Endothelial cell of umbilical vein (primary cell): ENCODE data around the gene RARS1. TPM values are rescaled to one million over a fixed set of nuclear protein-coding genes. Genes with fewer than 3 reads are reported as not detected.

Source experiments
- BruUV-seq: library from RNA; stranded (reverse); fragments of 400-500 nt; replicated peaks from 2 replicates; lab custom pipeline; 2021; lab: Mats Ljungman, UMichigan
- CTCF ChIA-PET: fragments of 300-600, 350-600 bp; sonication (Branson Sonifier 250); formaldehyde crosslinking; loops from one replicate; lab custom pipeline; 2021; ENCODE audit warnings: antibody characterized with exemption, inconsistent platforms; lab: Charles Lee
- POLR2A ChIA-PET: fragments of 300-600, 350-600 bp; sonication (Branson Sonifier 250); formaldehyde crosslinking; loops from one replicate; lab custom pipeline; 2021; ENCODE audit warnings: antibody characterized with exemption, inconsistent platforms; lab: Charles Lee
- DNase-seq: peaks from one replicate; pipeline ENCODE4 v3.0.0-alpha.2; 2011; ENCODE audit warnings: low read depth, low spot score
- FAIRE-seq: peaks from 2 replicates; lab custom pipeline; 2011; peaks lifted over from hg19 to GRCh38; lab: Jason Lieb, UNC
- H2AFZ ChIP-seq: 2 replicates; pipeline ENCODE4 v1.6.0; 2012; ENCODE audit warnings: low read depth, low read length, control low read depth, inconsistent platforms
- H3K27ac ChIP-seq: 2 replicates; pipeline ENCODE4 v1.5.1; 2011; ENCODE audit warnings: low read depth, mild to moderate bottlenecking, control low read depth, low read length, moderate library complexity; ENCODE audit not compliant: insufficient read depth
- H3K27me3 ChIP-seq, 2 experiments: 2 replicates each; pipeline versions ENCODE4 v1.6.0 to v1.6.1; 2011; ENCODE audit warnings: low read length in 2 of 2, mixed read lengths in 1 of 2; ENCODE audit not compliant: control insufficient read depth in 2 of 2, insufficient read depth in 2 of 2
- H3K36me3 ChIP-seq, 2 experiments: 2 replicates in 1 of 2; 3 replicates in 1 of 2; pipeline ENCODE4 v1.5.1; 2011; ENCODE audit warnings: low read length in 2 of 2, mild to moderate bottlenecking in 1 of 2, moderate library complexity in 1 of 2; ENCODE audit not compliant: control insufficient read depth in 2 of 2, insufficient read depth in 2 of 2; ENCODE audit errors: extremely low read depth in 1 of 2
- H3K4me1 ChIP-seq: 3 replicates; pipeline ENCODE4 v1.5.1; 2011; ENCODE audit warnings: mild to moderate bottlenecking, low read length; ENCODE audit not compliant: control insufficient read depth, insufficient read depth; ENCODE audit errors: extremely low read depth
- H3K4me2 ChIP-seq: 2 replicates; pipeline ENCODE4 v1.6.1; 2011; ENCODE audit warnings: low read length, control low read depth, mixed read lengths; ENCODE audit not compliant: insufficient read depth
- H3K4me3 ChIP-seq, 3 experiments: fragments of 200-600 bp in 1 of 3; sonication (generic), shearing (Covaris generic) in 1 of 3; replicated peaks in 1 of 3; 2 replicates each; pipeline ENCODE4 v1.5.1; 2011 to 2016; ENCODE audit warnings: control low read depth in 3 of 3, low read length in 3 of 3, mild to moderate bottlenecking in 2 of 3, inconsistent platforms in 1 of 3, low read depth in 1 of 3, moderate library complexity in 1 of 3; ENCODE audit not compliant: insufficient read depth in 1 of 3
- H3K79me2 ChIP-seq: 2 replicates; pipeline ENCODE4 v1.6.0; 2012; ENCODE audit warnings: low read length, inconsistent platforms; ENCODE audit not compliant: control insufficient read depth, insufficient read depth
- H3K9ac ChIP-seq: replicated peaks from 2 replicates; pipeline ENCODE3; 2011; ENCODE audit warnings: low read length, control low read depth; ENCODE audit not compliant: insufficient read depth; ENCODE audit errors: extremely low read depth
- H3K9me1 ChIP-seq: replicated peaks from 3 replicates; pipeline ENCODE4 v1.6.0; 2011; ENCODE audit warnings: mild to moderate bottlenecking, low read length; ENCODE audit not compliant: control insufficient read depth, insufficient read depth; ENCODE audit errors: extremely low read depth
- H3K9me3 ChIP-seq: replicated peaks from 2 replicates; pipeline ENCODE4 v1.5.1; 2012; ENCODE audit warnings: low read length, inconsistent platforms; ENCODE audit not compliant: control insufficient read depth, insufficient read depth
- H4K20me1 ChIP-seq: replicated peaks from 2 replicates; pipeline ENCODE3; 2011; ENCODE audit warnings: mild to moderate bottlenecking, low read length; ENCODE audit not compliant: control insufficient read depth, insufficient read depth; ENCODE audit errors: extremely low read depth
- EZH2 ChIP-seq: IDR thresholded peaks from 2 replicates; pipeline ENCODE4 v1.6.1; 2012; ENCODE audit warnings: borderline replicate concordance, low read depth, mild to moderate bottlenecking, moderate library complexity, low read length, inconsistent platforms; ENCODE audit not compliant: severe bottlenecking
- FOS ChIP-seq: IDR thresholded peaks from 2 replicates; pipeline ENCODE4 v1.6.1; 2011; ENCODE audit warnings: mild to moderate bottlenecking, low read length, moderate library complexity, borderline replicate concordance; ENCODE audit not compliant: insufficient read depth
- GATA2 ChIP-seq: IDR thresholded peaks from 2 replicates; pipeline ENCODE4 v1.7.0; 2011; ENCODE audit warnings: low read depth, mild to moderate bottlenecking, moderate library complexity, mixed read lengths, low read length; ENCODE audit not compliant: insufficient read length, insufficient read depth
- JUN ChIP-seq: IDR thresholded peaks from 2 replicates; pipeline ENCODE4 v1.6.1; 2011; ENCODE audit warnings: borderline replicate concordance, low read depth; ENCODE audit not compliant: insufficient read length, insufficient read depth
- MYC ChIP-seq: IDR thresholded peaks from one replicate; pipeline ENCODE4 v1.6.1; 2011; ENCODE audit warnings: mild to moderate bottlenecking, low read depth, low read length
- POLR2A ChIP-seq: IDR thresholded peaks from 2 replicates; pipeline ENCODE4 v1.6.1; 2012; ENCODE audit warnings: low read depth, mild to moderate bottlenecking, control low read depth, low read length
- POLR2AphosphoS5 ChIP-seq: IDR thresholded peaks from 2 replicates; pipeline ENCODE4 v1.6.1; 2012; ENCODE audit warnings: low read depth, mild to moderate bottlenecking, control low read depth, low read length, moderate library complexity; ENCODE audit not compliant: insufficient read depth
- dilution Hi-C: fragments of 300-500 bp; cut with MboI; formaldehyde crosslinking; loops from one replicate; pipeline ENCODE4 v1.15.0; 2019; ENCODE audit warnings: low sequenced_read_pairs; ENCODE audit not compliant: extremely low pct_ligation_motif_present
- intact Hi-C: fragments of 100-400 bp; cut with micrococcal nuclease; formaldehyde crosslinking; loops from one replicate; pipeline ENCODE4 v1.10.0; 2022
- polyA plus RNA-seq, 4 experiments: library from polyadenylated mRNA; depleted of rRNA in 3 of 4; stranded (reverse) in 3 of 4; unstranded in 1 of 4; fragments of >200 nt; gene quantifications; 2 replicates each; pipeline versions ENCODE4 v1.2.1 to v1.2.3, GENCODE V29; 2011 to 2012; ENCODE audit warnings: missing spikeins in 1 of 4
- total RNA-seq: library from RNA; stranded (reverse); gene quantifications from 2 replicates; pipeline ENCODE4 v1.2.3, GENCODE V29; 2021
- TF ChIP-seq, protein P1 (sequence below), 2 donors: IDR thresholded peaks; 1 replicate in 1 of 2; 2 replicates in 1 of 2; pipeline ENCODE4 v1.5.1; 2011; ENCODE audit warnings: low read length in 2 of 2, mild to moderate bottlenecking in 2 of 2, moderate library complexity in 2 of 2, control low read depth in 1 of 2, inconsistent platforms in 1 of 2, low read depth in 1 of 2; ENCODE audit not compliant: insufficient read depth in 1 of 2; ENCODE audit errors: extremely low read depth in 1 of 2
- TF ChIP-seq, protein P2 (sequence below): IDR thresholded peaks from 2 replicates; pipeline ENCODE4 v1.6.1; 2011; ENCODE audit not compliant: insufficient read depth, insufficient read length

RARS1 gene
- total and polyA plus RNA-seq, 2 donors (not counting 3 experiments of a cell fraction or from before 2014, with no cell fraction given), result 28.0 to 104 TPM

DNA sequence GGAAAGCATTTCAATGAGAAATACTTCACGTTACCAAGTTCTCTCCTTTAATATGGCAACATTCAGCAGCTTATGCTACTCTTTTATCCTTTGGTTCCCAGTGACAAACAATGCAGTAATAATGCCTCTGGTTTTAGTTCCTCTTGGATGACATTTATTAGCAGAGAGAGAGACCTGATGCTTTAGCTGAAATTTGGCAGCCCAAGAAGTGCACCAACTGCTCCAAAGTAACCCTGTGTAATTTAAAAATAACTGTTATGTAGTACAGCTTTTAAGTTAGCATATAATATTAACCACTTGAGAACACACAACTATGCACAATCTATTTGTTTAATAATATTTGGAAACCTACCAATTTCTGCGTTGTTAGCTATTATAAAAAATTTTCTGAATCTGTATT is 71.1 kb downstream of the RARS1 start:
- H3K79me2 ChIP-seq, result peaks cover 39% of the 10 kb centered on the region
- peaks cover 8 to 26% of the 10 kb centered on the region in 2 experiments for H3K36me3 ChIP-seq
- H3K27ac ChIP-seq, result no peak overlapping the region
- no peaks in the 10 kb centered on the region for H3K4me1 ChIP-seq
- H3K27me3 ChIP-seq, result no peaks in the 10 kb centered on the region
- DNase-seq, result no peak
- TF ChIP-seq JUN, result no peak
- no peak for TF ChIP-seq GATA2
- TF ChIP-seq, protein P1, sequence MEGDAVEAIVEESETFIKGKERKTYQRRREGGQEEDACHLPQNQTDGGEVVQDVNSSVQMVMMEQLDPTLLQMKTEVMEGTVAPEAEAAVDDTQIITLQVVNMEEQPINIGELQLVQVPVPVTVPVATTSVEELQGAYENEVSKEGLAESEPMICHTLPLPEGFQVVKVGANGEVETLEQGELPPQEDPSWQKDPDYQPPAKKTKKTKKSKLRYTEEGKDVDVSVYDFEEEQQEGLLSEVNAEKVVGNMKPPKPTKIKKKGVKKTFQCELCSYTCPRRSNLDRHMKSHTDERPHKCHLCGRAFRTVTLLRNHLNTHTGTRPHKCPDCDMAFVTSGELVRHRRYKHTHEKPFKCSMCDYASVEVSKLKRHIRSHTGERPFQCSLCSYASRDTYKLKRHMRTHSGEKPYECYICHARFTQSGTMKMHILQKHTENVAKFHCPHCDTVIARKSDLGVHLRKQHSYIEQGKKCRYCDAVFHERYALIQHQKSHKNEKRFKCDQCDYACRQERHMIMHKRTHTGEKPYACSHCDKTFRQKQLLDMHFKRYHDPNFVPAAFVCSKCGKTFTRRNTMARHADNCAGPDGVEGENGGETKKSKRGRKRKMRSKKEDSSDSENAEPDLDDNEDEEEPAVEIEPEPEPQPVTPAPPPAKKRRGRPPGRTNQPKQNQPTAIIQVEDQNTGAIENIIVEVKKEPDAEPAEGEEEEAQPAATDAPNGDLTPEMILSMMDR (IDR thresholded peaks at IDR 0.05; ENCODE audit: extremely low read depth in 1 of 2, insufficient read depth in 1 of 2, low read depth in 1 of 2, low read length in 2 of 2), result no peak
- TF ChIP-seq POLR2A, result no peak
- TF ChIP-seq, protein P2, sequence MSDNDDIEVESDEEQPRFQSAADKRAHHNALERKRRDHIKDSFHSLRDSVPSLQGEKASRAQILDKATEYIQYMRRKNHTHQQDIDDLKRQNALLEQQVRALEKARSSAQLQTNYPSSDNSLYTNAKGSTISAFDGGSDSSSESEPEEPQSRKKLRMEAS, result no peak
- no peak for TF ChIP-seq EZH2
- TF ChIP-seq MYC, result no peak
- TF ChIP-seq FOS, result no peak
- no peak for TF ChIP-seq POLR2AphosphoS5
- dilution Hi-C loops (no loop called here), intact Hi-C loops (loop anchor here (5.0 kb wide), 1 partner anchor 45 kb away; no protein-coding TSS in a partner anchor)
- H3K4me2 ChIP-seq, result no peak overlapping the region
- H3K9me3 ChIP-seq, result no peaks in the 10 kb centered on the region
- ChIA-PET CTCF (interaction anchor here (0.8 to 1.3 kb wide), 3 partner anchors 11 to 32 kb away, joined by 3 read pairs; no protein-coding TSS in a partner anchor), POLR2A (no interaction called here)
- peaks cover 4% of the 10 kb centered on the region for H3K9me1 ChIP-seq
- peaks cover 9% of the 10 kb centered on the region for H4K20me1 ChIP-seq
- H3K4me3 ChIP-seq, result no peak overlapping the region
- H3K9ac ChIP-seq, result no peak overlapping the region
- FAIRE-seq, result no peak
- H2AFZ ChIP-seq, result no peak overlapping the region
- no TSS peak for BruUV-seq
